NCI-H2227 treated with DMSO at 0.1 percent for 48 hours (cell line): ENCODE results near the gene LYL1.

Experiments
- DNase-seq: peaks from one replicate; lab custom pipeline; 2025; lab: John Stamatoyannopoulos, UW

Gene LYL1

GRCh38 chr19:13073263-13073662 lies 29.4 kb downstream of the LYL1 start:
- no peak for DNase-seq

- no peak for DNase-seq
These were observed 30.3 kb downstream of the LYL1 start for GRCh38 chr19:13072188-13072908.

GRCh38 chr19:13071444-13072187 lies 31.0 kb downstream of the LYL1 start:
- no peak for DNase-seq

- no peak for DNase-seq
These were observed 32.1 kb downstream of the LYL1 start for GRCh38 chr19:13070425-13071140.

- no peak for DNase-seq
These were observed 33.0 kb downstream of the LYL1 start for GRCh38 chr19:13069415-13070359.

- DNase-seq, result no peak
These were observed 34.4 kb downstream of the LYL1 start for GRCh38 chr19:13068085-13068846.

GRCh38 chr19:13066933-13067807 lies 35.5 kb downstream of the LYL1 start:
- no peak for DNase-seq

- DNase-seq, result no peak
These were observed 36.4 kb downstream of the LYL1 start for GRCh38 chr19:13066226-13066625.

GRCh38 chr19:13064092-13064489 lies 38.6 kb downstream of the LYL1 start:
- DNase-seq, result no peak

GRCh38 chr19:13063461-13064091 lies 39.1 kb downstream of the LYL1 start:
- no peak for DNase-seq

- DNase-seq, result no peak
These were observed 40.3 kb downstream of the LYL1 start for GRCh38 chr19:13062317-13062716.

- DNase-seq, result peak; percentile 50
These were observed 41.4 kb downstream of the LYL1 start for GRCh38 chr19:13060964-13061927.

- DNase-seq, result no peak
These were observed 42.3 kb downstream of the LYL1 start for GRCh38 chr19:13060233-13060963.

GRCh38 chr19:13058951-13059660 lies 43.6 kb downstream of the LYL1 start:
- no peak for DNase-seq

GRCh38 chr19:13057744-13058143 lies 44.9 kb downstream of the LYL1 start:
- no peak for DNase-seq

- DNase-seq, result no peak
These were observed 45.5 kb downstream of the LYL1 start for GRCh38 chr19:13057147-13057572.
